Kidney (tissue), 14 donors: ENCODE measurements around the gene MCU. TPM values are rescaled to one million over a fixed set of nuclear protein-coding genes. Genes with fewer than 3 reads are reported as not detected.
"Not testable (repeated sequence)": the region's sequence is repeated elsewhere in the genome, so short reads cannot be mapped to it uniquely, and the experiment has no call there.

Source experiments
- DNase-seq, 5 donors: peaks; one replicate each; pipeline ENCODE4 v3.0.0-alpha.2; 2013 to 2020
- FAIRE-seq: peaks from 2 replicates; lab custom pipeline; 2012; peaks lifted over from hg19 to GRCh38; lab: Jason Lieb, UNC
- H3K27ac ChIP-seq, 2 donors: one replicate each; pipeline ENCODE4 v1.7.0; 2013; ENCODE audit warnings: low read depth in 2 of 2, low read length in 2 of 2, inconsistent platforms in 1 of 2
- H3K27me3 ChIP-seq: one replicate; pipeline ENCODE4 v1.7.1; 2013; ENCODE audit warnings: low read length, inconsistent platforms; ENCODE audit not compliant: control insufficient read depth, insufficient read depth
- H3K36me3 ChIP-seq, 3 donors: one replicate each; pipeline versions ENCODE4 v1.7.0 to v1.7.1; 2013; ENCODE audit warnings: low read length in 3 of 3, control low read depth in 1 of 3, inconsistent platforms in 1 of 3; ENCODE audit not compliant: insufficient read depth in 3 of 3, control insufficient read depth in 2 of 3
- H3K4me1 ChIP-seq, 3 donors: one replicate each; pipeline versions ENCODE4 v1.7.0 to v1.7.1; 2013; ENCODE audit warnings: low read length in 3 of 3, inconsistent platforms in 1 of 3, low read depth in 1 of 3; ENCODE audit not compliant: control insufficient read depth in 2 of 3, insufficient read depth in 2 of 3
- H3K4me3 ChIP-seq, 3 donors: one replicate each; pipeline versions ENCODE4 v1.7.0 to v1.8.1; 2013; ENCODE audit warnings: low read length in 3 of 3, control low read depth in 1 of 3, inconsistent platforms in 1 of 3
- H3K9ac ChIP-seq, 3 donors: one replicate each; pipeline versions ENCODE4 v1.7.0 to v1.7.1; 2013; ENCODE audit warnings: low read length in 3 of 3, control low read depth in 1 of 3, inconsistent platforms in 1 of 3
- H3K9me3 ChIP-seq, 3 donors: one replicate each; pipeline versions ENCODE4 v1.7.0 to v1.7.1; 2013; ENCODE audit warnings: low read length in 3 of 3, control low read depth in 1 of 3, inconsistent platforms in 1 of 3; ENCODE audit not compliant: control insufficient read depth in 2 of 3, insufficient read depth in 1 of 3
- intact Hi-C: fragments of 100-400 bp; cut with DNase I; formaldehyde crosslinking; loops from one replicate; pipeline ENCODE4 v1.11.1; 2022
- polyA plus RNA-seq: library from polyadenylated mRNA; stranded (reverse); fragments of 350-450 nt; fragmentation: Illumina TruSeq; extraction: RNeasy Lipid Tissue Mini Kit (QIAGEN cat#74804); gene quantifications from one replicate; pipeline ENCODE4 v1.2.3, GENCODE V29; 2014; ENCODE audit warnings: low read depth, low replicate concordance; ENCODE audit not compliant: insufficient read depth
- total RNA-seq: library from RNA; stranded (reverse); fragmentation: NEBNext Ultra II Directional; extraction: Animal tissue kit (Norgen Biotek cat#: 25700); gene quantifications from one replicate; pipeline ENCODE4 v1.2.1, GENCODE V29; 2021
- TF ChIP-seq, protein P1 (sequence below): IDR thresholded peaks from 3 replicates; pipeline ENCODE4 v1.5.1; 2012; ENCODE audit warnings: mild to moderate bottlenecking, moderate library complexity, borderline replicate concordance; ENCODE audit not compliant: insufficient read depth; ENCODE audit errors: extremely low read depth
- donor health status: control.
- donor health status: control.
- donor health status: control.
- donor health status: control.
- donor health status: control.
- donor health status: DM: yes; HTN: yes; CAD: no.
- donor health status: Normal renal cell carcinoma (clear cell type).

The MCU gene
- total and polyA plus RNA-seq, 2 donors from 2014 or later, result 18.6 to 37.6 TPM

GRCh38 chr10:72667207-72667864 is 24.6 kb upstream of the MCU start:
- no peaks in the 10 kb centered on the region for H3K27me3 ChIP-seq
- DNase-seq (no peak), FAIRE-seq (no peak)
- no peak overlapping the region for H3K9ac ChIP-seq
- H3K9me3 ChIP-seq, result no peaks in the 10 kb centered on the region
- TF ChIP-seq, protein P1, sequence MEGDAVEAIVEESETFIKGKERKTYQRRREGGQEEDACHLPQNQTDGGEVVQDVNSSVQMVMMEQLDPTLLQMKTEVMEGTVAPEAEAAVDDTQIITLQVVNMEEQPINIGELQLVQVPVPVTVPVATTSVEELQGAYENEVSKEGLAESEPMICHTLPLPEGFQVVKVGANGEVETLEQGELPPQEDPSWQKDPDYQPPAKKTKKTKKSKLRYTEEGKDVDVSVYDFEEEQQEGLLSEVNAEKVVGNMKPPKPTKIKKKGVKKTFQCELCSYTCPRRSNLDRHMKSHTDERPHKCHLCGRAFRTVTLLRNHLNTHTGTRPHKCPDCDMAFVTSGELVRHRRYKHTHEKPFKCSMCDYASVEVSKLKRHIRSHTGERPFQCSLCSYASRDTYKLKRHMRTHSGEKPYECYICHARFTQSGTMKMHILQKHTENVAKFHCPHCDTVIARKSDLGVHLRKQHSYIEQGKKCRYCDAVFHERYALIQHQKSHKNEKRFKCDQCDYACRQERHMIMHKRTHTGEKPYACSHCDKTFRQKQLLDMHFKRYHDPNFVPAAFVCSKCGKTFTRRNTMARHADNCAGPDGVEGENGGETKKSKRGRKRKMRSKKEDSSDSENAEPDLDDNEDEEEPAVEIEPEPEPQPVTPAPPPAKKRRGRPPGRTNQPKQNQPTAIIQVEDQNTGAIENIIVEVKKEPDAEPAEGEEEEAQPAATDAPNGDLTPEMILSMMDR, result no peak
- no peak overlapping the region for H3K4me3 ChIP-seq
- H3K27ac ChIP-seq, result no peak overlapping the region
- no peaks in the 10 kb centered on the region for H3K4me1 ChIP-seq
- H3K36me3 ChIP-seq, result no peaks in the 10 kb centered on the region
- intact Hi-C loops, result no loop called here

GRCh38 chr10:72673280-72673679 is 18.7 kb upstream of the MCU start:
- TF ChIP-seq, protein P1, result no peak
- H3K27me3 ChIP-seq, result no peaks in the 10 kb centered on the region
- no peaks in the 10 kb centered on the region for H3K36me3 ChIP-seq
- H3K27ac ChIP-seq, result no peak overlapping the region
- H3K9ac ChIP-seq, result no peak overlapping the region
- intact Hi-C loops, result no loop called here
- DNase-seq, result no peak
- no peak for FAIRE-seq
- no peaks in the 10 kb centered on the region for H3K9me3 ChIP-seq
- H3K4me1 ChIP-seq, result no peaks in the 10 kb centered on the region
- H3K4me3 ChIP-seq, result no peak overlapping the region

GRCh38 chr10:72674174-72674573 is 17.8 kb upstream of the MCU start:
- FAIRE-seq, H3K27me3 ChIP-seq, H3K4me3 ChIP-seq, H3K4me1 ChIP-seq, H3K36me3 ChIP-seq, intact Hi-C loops, DNase-seq, H3K27ac ChIP-seq, H3K9ac ChIP-seq, H3K9me3 ChIP-seq: not testable (repeated sequence)

DNA sequence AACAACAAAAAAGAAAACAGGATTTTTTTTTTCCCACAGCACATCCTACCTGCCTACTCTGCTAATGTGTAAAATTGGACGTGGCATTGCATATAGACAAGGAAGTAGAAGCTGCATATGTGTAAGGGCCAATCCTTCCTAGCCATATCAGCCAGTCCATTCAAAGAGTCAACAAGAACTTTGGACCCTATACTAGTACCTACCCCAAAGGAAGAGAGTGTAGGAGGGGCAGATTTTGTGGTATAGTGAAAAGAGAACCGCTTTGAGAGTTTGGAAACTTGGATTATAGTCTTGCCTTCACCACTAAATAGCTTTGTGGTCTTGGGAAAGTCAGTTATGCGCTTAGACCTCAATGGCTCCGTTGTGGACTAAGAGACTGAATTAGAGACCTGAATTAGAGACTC is 12.1 kb upstream of the MCU start:
- Histone ChIP-seq H3K27ac (no peak overlapping the region), H3K9ac (no peak overlapping the region), H3K4me3 (no peak overlapping the region), H3K9me3 (no peaks in the 10 kb centered on the region), H3K4me1 (no peaks in the 10 kb centered on the region), H3K27me3 (no peaks in the 10 kb centered on the region), H3K36me3 (no peaks in the 10 kb centered on the region)
- FAIRE-seq (no peak), DNase-seq (no peak)
- TF ChIP-seq, protein P1, result no peak
- intact Hi-C loops, result no loop called here
